ENCODE results near the gene HOXB5. TPM values are rescaled to one million over a fixed set of nuclear protein-coding genes. Genes with fewer than 3 reads are reported as not detected.

Gene HOXB5
- total RNA-seq, 6 donors from 2014 or later: 0.39 to 5.0 (median 1.5) TPM

GRCh38 chr17:48549281-48549630 lies 44.3 kb downstream of the HOXB5 start:
- no peaks in the 10 kb centered on the region for H3K9me3 ChIP-seq
- peaks cover 10 to 22% (median 12%) of the 10 kb centered on the region in 4 donors for H3K4me1 ChIP-seq
- H3K27me3 ChIP-seq: peaks cover 0 to 20% (median 9%) of the 10 kb centered on the region in 4 donors
- ATAC-seq (ENCODE audit: low FRiP score in 2 of 2) (no peak), DNase-seq (no peak)
- H3K27ac ChIP-seq: peak overlapping the region in 3 of 4 donors; percentile 19 to 86 (median 69)
- TF ChIP-seq POLR2A (IDR thresholded peaks at IDR 0.05): no peak
- TF ChIP-seq POLR2AphosphoS5 (IDR thresholded peaks at IDR 0.05): no peak
- TF ChIP-seq, protein P1, sequence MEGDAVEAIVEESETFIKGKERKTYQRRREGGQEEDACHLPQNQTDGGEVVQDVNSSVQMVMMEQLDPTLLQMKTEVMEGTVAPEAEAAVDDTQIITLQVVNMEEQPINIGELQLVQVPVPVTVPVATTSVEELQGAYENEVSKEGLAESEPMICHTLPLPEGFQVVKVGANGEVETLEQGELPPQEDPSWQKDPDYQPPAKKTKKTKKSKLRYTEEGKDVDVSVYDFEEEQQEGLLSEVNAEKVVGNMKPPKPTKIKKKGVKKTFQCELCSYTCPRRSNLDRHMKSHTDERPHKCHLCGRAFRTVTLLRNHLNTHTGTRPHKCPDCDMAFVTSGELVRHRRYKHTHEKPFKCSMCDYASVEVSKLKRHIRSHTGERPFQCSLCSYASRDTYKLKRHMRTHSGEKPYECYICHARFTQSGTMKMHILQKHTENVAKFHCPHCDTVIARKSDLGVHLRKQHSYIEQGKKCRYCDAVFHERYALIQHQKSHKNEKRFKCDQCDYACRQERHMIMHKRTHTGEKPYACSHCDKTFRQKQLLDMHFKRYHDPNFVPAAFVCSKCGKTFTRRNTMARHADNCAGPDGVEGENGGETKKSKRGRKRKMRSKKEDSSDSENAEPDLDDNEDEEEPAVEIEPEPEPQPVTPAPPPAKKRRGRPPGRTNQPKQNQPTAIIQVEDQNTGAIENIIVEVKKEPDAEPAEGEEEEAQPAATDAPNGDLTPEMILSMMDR (IDR thresholded peaks at IDR 0.05): no peak
- TF ChIP-seq EP300 (IDR thresholded peaks at IDR 0.05): no peak
- no peak overlapping the region for H3K4me3 ChIP-seq
- WGBS, 2 donors: 62 to 66% methylated on average over 3 of the region's 3 CpGs
- H3K36me3 ChIP-seq: no peaks in the 10 kb centered on the region

DNA sequence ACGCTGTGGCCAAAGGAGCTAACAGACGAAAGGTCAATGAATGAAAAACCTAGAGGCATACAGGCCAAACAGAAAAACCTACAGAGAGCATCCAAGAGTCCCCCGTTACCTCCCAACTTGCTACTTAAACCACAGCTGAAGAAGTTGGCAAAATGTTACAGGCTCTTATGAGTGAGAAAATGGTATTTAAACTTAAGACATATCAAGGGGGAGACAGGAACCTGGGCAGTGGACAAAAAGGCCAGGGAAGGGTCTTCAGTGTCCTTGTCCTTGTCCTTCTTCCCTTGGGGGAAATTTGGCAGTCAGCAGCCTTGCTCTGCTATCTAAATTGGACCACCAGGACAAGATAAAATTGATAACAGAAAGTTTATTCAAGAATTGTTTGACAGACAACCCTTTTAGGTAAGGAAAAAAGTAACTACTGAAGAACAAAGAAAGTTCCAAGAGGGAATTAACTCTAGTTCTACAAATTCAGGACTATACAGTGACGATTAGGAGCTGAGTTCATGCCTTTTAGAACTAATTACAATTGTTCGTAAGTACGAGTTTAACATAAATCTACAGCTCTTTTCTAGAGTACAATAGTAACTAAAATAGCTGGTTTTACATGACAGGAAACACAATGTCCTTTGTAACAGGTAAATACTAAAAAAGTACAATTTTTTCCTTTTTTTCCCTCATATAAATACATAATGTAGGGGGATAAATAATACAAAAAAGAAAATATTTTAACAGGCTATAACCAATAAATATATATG lies 44.9 kb downstream of the HOXB5 start:
- H3K36me3 ChIP-seq: no peaks in the 10 kb centered on the region
- no peak overlapping the region for H3K4me3 ChIP-seq
- H3K27ac ChIP-seq: peak overlapping the region; percentile 42 to 86 (median 68)
- no peak for TF ChIP-seq POLR2AphosphoS5 (IDR thresholded peaks at IDR 0.05)
- TF ChIP-seq POLR2A (IDR thresholded peaks at IDR 0.05): no peak
- no peak for TF ChIP-seq EP300 (IDR thresholded peaks at IDR 0.05)
- TF ChIP-seq, protein P1 (IDR thresholded peaks at IDR 0.05): no peak
- H3K27me3 ChIP-seq: peaks cover 0 to 24% (median 10%) of the 10 kb centered on the region in 4 donors
- no peak for DNase-seq
- peaks cover 10 to 27% (median 13%) of the 10 kb centered on the region in 4 donors for H3K4me1 ChIP-seq
- 45 to 60% methylated on average over 6 of the region's 6 CpGs for WGBS, 2 donors
- ATAC-seq (ENCODE audit: low FRiP score in 2 of 2): no peak
- H3K9me3 ChIP-seq: no peaks in the 10 kb centered on the region

DNA sequence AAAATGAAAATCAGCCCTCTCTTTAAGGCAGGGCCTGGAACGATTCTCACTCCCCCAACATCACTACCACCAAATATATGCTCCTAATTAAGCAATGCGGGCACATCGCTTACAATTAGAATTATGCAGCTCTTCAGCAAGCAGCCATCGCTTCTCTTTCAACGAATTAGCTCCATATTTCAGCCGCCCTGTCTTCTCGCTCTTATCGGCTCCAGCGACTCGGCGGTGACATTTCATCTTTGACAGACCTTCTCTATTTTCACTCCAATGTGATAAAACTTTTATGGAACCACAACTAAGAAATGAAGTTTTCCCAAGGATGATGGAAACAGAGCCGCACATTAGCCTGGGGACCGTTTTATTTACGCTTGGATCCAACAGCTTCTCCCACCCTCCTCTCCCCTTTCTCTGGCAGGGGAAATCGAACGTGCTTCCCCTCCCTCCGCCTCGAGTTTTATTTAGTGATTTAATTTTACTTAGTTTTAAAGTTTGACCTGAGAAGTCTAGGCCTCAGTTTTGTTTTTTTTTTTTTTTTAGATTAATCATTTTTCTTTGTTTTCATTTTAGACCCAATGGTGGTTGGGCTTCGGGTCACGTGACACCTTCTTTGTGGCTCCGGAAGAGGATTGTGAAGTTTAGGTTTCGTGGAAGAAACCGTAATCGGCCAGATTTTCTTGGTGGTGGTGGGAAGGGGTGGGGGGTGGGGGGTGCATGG lies 45.6 kb downstream of the HOXB5 start:
- DNase-seq (no peak), ATAC-seq (ENCODE audit: low FRiP score in 2 of 2) (no peak)
- no peaks in the 10 kb centered on the region for H3K36me3 ChIP-seq
- peaks cover 14 to 33% (median 19%) of the 10 kb centered on the region in 4 donors for H3K4me1 ChIP-seq
- H3K4me3 ChIP-seq: peak overlapping the region in 2 of 4 donors; percentile 10 to 13
- H3K9me3 ChIP-seq: no peaks in the 10 kb centered on the region
- WGBS, 2 donors: 27 to 31% methylated on average over 24 of the region's 24 CpGs
- H3K27ac ChIP-seq: peak overlapping the region; percentile 42 to 86 (median 68)
- TF ChIP-seq, protein P1 (IDR thresholded peaks at IDR 0.05): no peak
- TF ChIP-seq POLR2A (IDR thresholded peaks at IDR 0.05) (no peak), EP300 (IDR thresholded peaks at IDR 0.05) (no peak), POLR2AphosphoS5 (IDR thresholded peaks at IDR 0.05) (no peak)
- H3K27me3 ChIP-seq: peaks cover 0 to 31% (median 16%) of the 10 kb centered on the region in 4 donors

DNA sequence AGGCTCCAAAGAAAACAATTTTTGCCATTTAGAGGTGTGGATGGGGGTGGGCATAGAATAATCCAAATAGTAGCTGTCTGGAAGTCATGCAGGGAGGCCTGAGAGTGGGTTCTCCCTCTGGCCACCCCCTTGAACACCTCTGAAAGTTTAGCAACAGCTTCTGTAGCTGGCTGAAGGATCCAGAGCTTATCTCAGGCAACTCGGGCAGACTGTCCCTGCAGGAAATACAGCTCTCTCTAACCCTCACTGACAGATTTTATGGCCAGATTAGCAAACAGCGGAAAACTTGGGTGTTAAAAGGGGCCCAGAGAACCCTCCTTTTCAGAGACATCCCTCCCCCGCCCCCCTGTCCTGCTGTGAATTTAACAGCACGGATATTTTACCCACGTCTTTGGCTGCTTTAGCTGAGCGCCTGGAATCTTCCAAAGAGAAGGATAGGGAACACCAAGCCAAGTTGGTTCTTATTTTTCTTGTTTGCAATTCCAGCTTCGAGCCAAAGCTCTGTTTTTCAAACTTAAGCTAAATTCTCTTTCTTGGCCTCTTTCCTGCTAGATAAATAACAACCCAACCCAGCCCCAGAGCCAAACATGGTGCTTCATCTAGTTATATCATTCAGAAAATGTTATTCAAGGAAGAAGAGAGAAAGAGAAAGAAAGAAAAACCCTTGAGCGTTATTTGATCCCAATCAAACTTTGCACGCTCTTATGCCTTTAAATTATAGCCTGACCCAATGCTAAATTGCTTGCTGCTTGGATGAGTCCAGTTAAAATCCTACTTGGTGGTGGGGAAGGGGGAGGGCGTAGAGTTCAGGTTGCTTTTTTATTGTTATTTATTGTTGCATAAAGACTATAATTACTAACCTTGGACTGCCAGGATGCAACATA lies 46.4 kb downstream of the HOXB5 start:
- no peaks in the 10 kb centered on the region for H3K9me3 ChIP-seq
- 36 to 44% methylated on average over 10 of the region's 10 CpGs for WGBS, 2 donors
- ATAC-seq (ENCODE audit: low FRiP score in 2 of 2) (no peak), DNase-seq (no peak)
- H3K4me1 ChIP-seq: peaks cover 14 to 38% (median 19%) of the 10 kb centered on the region in 4 donors
- peak overlapping the region in 2 of 4 donors; percentile 10 to 13 for H3K4me3 ChIP-seq
- no peak for TF ChIP-seq EP300 (IDR thresholded peaks at IDR 0.05)
- H3K36me3 ChIP-seq: no peaks in the 10 kb centered on the region
- peaks cover 0 to 35% (median 20%) of the 10 kb centered on the region in 4 donors for H3K27me3 ChIP-seq
- H3K27ac ChIP-seq: peak overlapping the region; percentile 2 to 86 (median 62)

All from upper lobe of left lung (tissue), 6 donors.